Breast epithelium (tissue), 4 donors: ENCODE measurements around the gene PRRX1. TPM values are rescaled to one million over a fixed set of nuclear protein-coding genes. Genes with fewer than 3 reads are reported as not detected.
A peak's percentile ranks its signal among the peaks of the same experiment; 100 is the strongest.

Experiments
- DNase-seq, 2 donors: peaks; one replicate each; pipeline ENCODE4 v3.0.0-alpha.2; 2019; ENCODE audit warnings: low spot score in 2 of 2
- H3K27ac ChIP-seq, 2 donors: fragments of 200-600 bp; sonication (generic) in 1 of 2; one replicate each; pipeline ENCODE4 v1.5.1; 2016 to 2019; ENCODE audit warnings: mild to moderate bottlenecking in 1 of 2
- H3K27me3 ChIP-seq, 2 donors: fragments of 200-600 bp; sonication (generic) in 1 of 2; one replicate each; pipeline versions ENCODE4 v1.5.1 to v1.6.0; 2017 to 2019; ENCODE audit warnings: control low read depth in 1 of 2, mild to moderate bottlenecking in 1 of 2
- H3K36me3 ChIP-seq: fragments of 200-600 bp; one replicate; pipeline ENCODE4 v1.5.1; 2019
- H3K4me1 ChIP-seq, 2 donors: fragments of 200-600 bp; sonication (generic); one replicate each; pipeline ENCODE4 v1.5.1; 2016 to 2019; ENCODE audit warnings: control low read depth in 1 of 2
- H3K4me3 ChIP-seq, 3 donors: fragments of 200-600 bp; sonication (generic); 1 replicate in 2 of 3; 2 replicates in 1 of 3; pipeline ENCODE4 v1.5.1; 2016 to 2019; ENCODE audit warnings: mild to moderate bottlenecking in 3 of 3, moderate library complexity in 2 of 3
- H3K9me3 ChIP-seq, 2 donors: fragments of 200-600 bp; sonication (generic) in 1 of 2; one replicate each; pipeline ENCODE4 v1.5.1; 2016 to 2019; ENCODE audit warnings: control low read depth in 1 of 2
- CTCF ChIP-seq, 3 donors: fragments of 450-650 bp; IDR thresholded peaks; one replicate each; pipeline ENCODE4 v1.5.1; 2016 to 2017; ENCODE audit warnings: antibody characterized with exemption in 3 of 3, mild to moderate bottlenecking in 3 of 3, moderate library complexity in 3 of 3
- POLR2A ChIP-seq: fragments of 450-650 bp; IDR thresholded peaks from one replicate; pipeline ENCODE4 v1.6.1; 2016; ENCODE audit warnings: antibody characterized with exemption, mild to moderate bottlenecking, moderate library complexity
- POLR2AphosphoS5 ChIP-seq, 3 donors: sonication (generic); formaldehyde crosslinking; IDR thresholded peaks; one replicate each; pipeline ENCODE4 v1.6.1; 2017; ENCODE audit warnings: antibody characterized with exemption in 3 of 3
- intact Hi-C: fragments of 100-400 bp; cut with DNase I; formaldehyde crosslinking; loops from one replicate; pipeline ENCODE4 v1.15.1; 2023; ENCODE audit warnings: low total_unique reads
- total RNA-seq, 3 donors: library from RNA; depleted of rRNA; stranded (reverse); fragments of >200 nt; gene quantifications; one replicate each; pipeline ENCODE4 v1.1.0, GENCODE V29; 2016

Gene PRRX1
- total RNA-seq, 3 donors from 2014 or later = 48.9 to 75.7 (median 73.1) TPM

GRCh38 chr1:170661646-170662411, 2.1 kb upstream of the PRRX1 start:
- Histone ChIP-seq H3K4me1 (no peaks in the 10 kb centered on the region), H3K27me3 (peaks cover 0 to 18% of the 10 kb centered on the region in 2 donors), H3K36me3 (no peaks in the 10 kb centered on the region), H3K9me3 (no peaks in the 10 kb centered on the region), H3K27ac (peak overlapping the region; percentile 79 to 93), H3K4me3 (peak overlapping the region; percentile 68 to 96 (median 82))
- no peak for DNase-seq
- intact Hi-C loops = no loop called here
- no peak for TF ChIP-seq POLR2AphosphoS5 (IDR thresholded peaks at IDR 0.05)
- no peak for TF ChIP-seq POLR2A
- no peak for TF ChIP-seq CTCF (IDR thresholded peaks at IDR 0.05)

- no peaks in the 10 kb centered on the region for H3K4me1 ChIP-seq
- H3K27ac ChIP-seq = peak overlapping the region; percentile 79 to 93
- peaks cover 0 to 18% of the 10 kb centered on the region in 2 donors for H3K27me3 ChIP-seq
- intact Hi-C loops = no loop called here
- no peaks in the 10 kb centered on the region for H3K36me3 ChIP-seq
- no peak for TF ChIP-seq POLR2A
- no peak for TF ChIP-seq POLR2AphosphoS5 (IDR thresholded peaks at IDR 0.05)
- TF ChIP-seq CTCF (IDR thresholded peaks at IDR 0.05) = no peak
- no peaks in the 10 kb centered on the region for H3K9me3 ChIP-seq
- peak overlapping the region; percentile 68 to 96 (median 82) for H3K4me3 ChIP-seq
- DNase-seq = no peak
Observed at GRCh38 chr1:170662561-170663403, 1.1 kb upstream of the PRRX1 start.

- intact Hi-C loops = no loop called here
- Histone ChIP-seq H3K4me1 (no peaks in the 10 kb centered on the region), H3K4me3 (peak overlapping the region; percentile 68 to 96 (median 82)), H3K9me3 (no peaks in the 10 kb centered on the region), H3K36me3 (no peaks in the 10 kb centered on the region), H3K27ac (peak overlapping the region; percentile 79 to 97), H3K27me3 (peaks cover 0 to 18% of the 10 kb centered on the region in 2 donors)
- DNase-seq = no peak
- no peak for TF ChIP-seq CTCF (IDR thresholded peaks at IDR 0.05)
- no peak for TF ChIP-seq POLR2AphosphoS5 (IDR thresholded peaks at IDR 0.05)
- TF ChIP-seq POLR2A = no peak
Observed at GRCh38 chr1:170663404-170664092, 383 bp upstream of the PRRX1 start.

- peaks cover 0 to 18% of the 10 kb centered on the region in 2 donors for H3K27me3 ChIP-seq
- peak overlapping the region; percentile 68 to 96 (median 82) for H3K4me3 ChIP-seq
- intact Hi-C loops = no loop called here
- DNase-seq = no peak
- H3K9me3 ChIP-seq = no peaks in the 10 kb centered on the region
- no peaks in the 10 kb centered on the region for H3K4me1 ChIP-seq
- no peak for TF ChIP-seq CTCF (IDR thresholded peaks at IDR 0.05)
- TF ChIP-seq POLR2A = no peak
- no peak for TF ChIP-seq POLR2AphosphoS5 (IDR thresholded peaks at IDR 0.05)
- H3K36me3 ChIP-seq = no peaks in the 10 kb centered on the region
- peak overlapping the region; percentile 79 to 97 for H3K27ac ChIP-seq
Observed at GRCh38 chr1:170664828-170665612, 1.1 kb downstream of the PRRX1 start.
